ENCODE results near the gene TCF4. TPM values are rescaled to one million over a fixed set of nuclear protein-coding genes. Genes with fewer than 3 reads are reported as not detected.

Gene TCF4
- total and polyA plus RNA-seq, 7 donors, result 3.5 to 149 (median 106) TPM

GRCh38 chr18:55239740-55240139 is 348.3 kb downstream of the TCF4 start:
- intact Hi-C loops (cut with DNase I), result loop anchor here (5.0 kb wide), 1 partner anchor 98 kb away; no protein-coding TSS in a partner anchor
- TF ChIP-seq CTCF (IDR thresholded peaks at IDR 0.05), result no peak
- no peak for TF ChIP-seq POLR2AphosphoS5 (IDR thresholded peaks at IDR 0.05)
- no peak for TF ChIP-seq POLR2A (IDR thresholded peaks at IDR 0.05)
- TF ChIP-seq EP300 (IDR thresholded peaks at IDR 0.05), result no peak
- no peaks in the 10 kb centered on the region for H3K9me3 ChIP-seq
- no peak for DNase-seq
- H3K27ac ChIP-seq, result no peak overlapping the region
- H3K27me3 ChIP-seq, result no peaks in the 10 kb centered on the region
- no peaks in the 10 kb centered on the region for H3K36me3 ChIP-seq
- no peak overlapping the region for H3K4me3 ChIP-seq
- peaks cover 0 to 28% (median 17%) of the 10 kb centered on the region in 4 donors for H3K4me1 ChIP-seq

- peaks cover 7 to 17% (median 13%) of the 10 kb centered on the region in 4 donors for H3K36me3 ChIP-seq
- peaks cover 0 to 17% (median 8%) of the 10 kb centered on the region in 4 donors for H3K4me1 ChIP-seq
- intact Hi-C loops (cut with DNase I), result loop anchor here (5.0 kb wide), 1 partner anchor 100 kb away; no protein-coding TSS in a partner anchor
- no peak for DNase-seq
- WGBS, 2 donors, result 95 to 96% methylated on average over 3 of the region's 3 CpGs
- H3K27me3 ChIP-seq, result no peaks in the 10 kb centered on the region
- TF ChIP-seq CTCF (IDR thresholded peaks at IDR 0.05) (no peak), POLR2AphosphoS5 (IDR thresholded peaks at IDR 0.05) (no peak), POLR2A (IDR thresholded peaks at IDR 0.05) (no peak), EP300 (IDR thresholded peaks at IDR 0.05) (no peak)
- H3K27ac ChIP-seq, result no peak overlapping the region
- H3K9me3 ChIP-seq, result no peaks in the 10 kb centered on the region
- no peak overlapping the region for H3K4me3 ChIP-seq
These were observed 350.3 kb downstream of the TCF4 start for GRCh38 chr18:55237660-55238059.

GRCh38 chr18:55236150-55236931 is 351.7 kb downstream of the TCF4 start:
- 63 to 69% methylated on average over 6 of the region's 6 CpGs for WGBS, 2 donors
- Histone ChIP-seq H3K36me3 (peaks cover 9 to 30% (median 13%) of the 10 kb centered on the region in 4 donors), H3K27ac (peak overlapping the region in 2 of 4 donors; percentile 7 to 20), H3K4me3 (no peak overlapping the region), H3K27me3 (no peaks in the 10 kb centered on the region), H3K9me3 (no peaks in the 10 kb centered on the region), H3K4me1 (peaks cover 0 to 17% (median 8%) of the 10 kb centered on the region in 4 donors)
- no peak for DNase-seq
- intact Hi-C loops (cut with DNase I), result loop anchor here (5.0 kb wide), 1 partner anchor 101 kb away; no protein-coding TSS in a partner anchor
- TF ChIP-seq POLR2AphosphoS5 (IDR thresholded peaks at IDR 0.05), result no peak
- no peak for TF ChIP-seq CTCF (IDR thresholded peaks at IDR 0.05)
- TF ChIP-seq POLR2A (IDR thresholded peaks at IDR 0.05), result no peak
- no peak for TF ChIP-seq EP300 (IDR thresholded peaks at IDR 0.05)

GRCh38 chr18:55235094-55235461 is 352.9 kb downstream of the TCF4 start:
- no peak for DNase-seq
- peaks cover 0 to 17% (median 8%) of the 10 kb centered on the region in 4 donors for H3K4me1 ChIP-seq
- H3K4me3 ChIP-seq, result no peak overlapping the region
- peaks cover 9 to 39% (median 13%) of the 10 kb centered on the region in 4 donors for H3K36me3 ChIP-seq
- peak overlapping the region in 3 of 4 donors; percentile 19 to 51 (median 30) for H3K27ac ChIP-seq
- TF ChIP-seq POLR2AphosphoS5 (IDR thresholded peaks at IDR 0.05) (no peak), CTCF (IDR thresholded peaks at IDR 0.05) (no peak)
- no peaks in the 10 kb centered on the region for H3K9me3 ChIP-seq
- H3K27me3 ChIP-seq, result no peaks in the 10 kb centered on the region
- intact Hi-C loops (cut with DNase I), result loop anchor here (2.0 to 5.0 kb wide), 3 partner anchors 102 to 1342 kb away; no protein-coding TSS in a partner anchor
- 48 to 76% methylated on average over 3 of the region's 3 CpGs for WGBS, 2 donors

Data from sigmoid colon (tissue), 7 donors.